OCI-LY3 (cell line): Measurements from ENCODE around the gene MX1.

Experiments
- H2AFZ ChIP-seq: fragments of 200-600, 300-600 bp; shearing (Covaris generic); 2 replicates; pipeline ENCODE4 v1.6.0; 2014; ENCODE audit warnings: antibody characterized with exemption, low read depth, low read length
- H3K27ac ChIP-seq: fragments of 200-600, 300-600 bp; sonication (generic); 2 replicates; pipeline ENCODE4 v1.5.1; 2014; ENCODE audit warnings: mild to moderate bottlenecking, low read length, moderate library complexity, mixed read lengths
- H3K27me3 ChIP-seq: fragments of 200-600, 300-600 bp; sonication (generic); 2 replicates; pipeline ENCODE4 v1.6.1; 2014; ENCODE audit warnings: low read depth, low read length, mixed read lengths
- H3K36me3 ChIP-seq: fragments of 200-600, 300-600 bp; sonication (generic); replicated peaks from 2 replicates; pipeline ENCODE3; 2014; ENCODE audit warnings: low read depth, low read length, mixed read lengths
- H3K4me1 ChIP-seq: fragments of 300-600, 200-600 bp; sonication (generic); 2 replicates; pipeline ENCODE4 v1.6.1; 2014; ENCODE audit warnings: low read length, mixed read lengths
- H3K4me2 ChIP-seq: fragments of 200-600, 300-600 bp; sonication (generic); 2 replicates; pipeline ENCODE4 v1.6.1; 2014; ENCODE audit warnings: low read length, mixed read lengths
- H3K4me3 ChIP-seq: fragments of 300-600, 200-600 bp; sonication (generic); 2 replicates; pipeline ENCODE4 v1.5.1; 2014; ENCODE audit warnings: antibody characterized with exemption, mild to moderate bottlenecking, low read length, moderate library complexity
- H3K79me2 ChIP-seq: fragments of 300-600, 200-600 bp; shearing (Covaris generic); 2 replicates; pipeline ENCODE4 v1.6.1; 2014; ENCODE audit warnings: mild to moderate bottlenecking, low read length, mixed read lengths
- H3K9ac ChIP-seq: fragments of 300-600, 200-600 bp; shearing (Covaris generic); 2 replicates; pipeline ENCODE4 v1.6.0; 2014; ENCODE audit warnings: mild to moderate bottlenecking, low read length, moderate library complexity
- H3K9me3 ChIP-seq: fragments of 200-600, 300-600 bp; shearing (Covaris generic); 2 replicates; pipeline ENCODE4 v1.6.1; 2014; ENCODE audit warnings: low read length, mixed read lengths; ENCODE audit not compliant: insufficient read depth
- H4K20me1 ChIP-seq: fragments of 200-600, 300-600 bp; sonication (generic); 2 replicates; pipeline ENCODE4 v1.6.1; 2016; ENCODE audit warnings: low read length, mixed read lengths; ENCODE audit not compliant: insufficient read depth
- EZH2phosphoT487 ChIP-seq: fragments of 200-600 bp; shearing (Covaris generic); IDR thresholded peaks from 2 replicates; pipeline ENCODE4 v1.6.1; 2018; ENCODE audit warnings: antibody characterized with exemption, mixed run types, low read depth
- TF ChIP-seq, protein P1 (sequence below): fragments of 200-600, 300-600 bp; sonication (generic); IDR thresholded peaks from 2 replicates; pipeline ENCODE4 v1.5.1; 2014; ENCODE audit warnings: antibody characterized with exemption, low read length, low read depth

MX1 gene

DNA sequence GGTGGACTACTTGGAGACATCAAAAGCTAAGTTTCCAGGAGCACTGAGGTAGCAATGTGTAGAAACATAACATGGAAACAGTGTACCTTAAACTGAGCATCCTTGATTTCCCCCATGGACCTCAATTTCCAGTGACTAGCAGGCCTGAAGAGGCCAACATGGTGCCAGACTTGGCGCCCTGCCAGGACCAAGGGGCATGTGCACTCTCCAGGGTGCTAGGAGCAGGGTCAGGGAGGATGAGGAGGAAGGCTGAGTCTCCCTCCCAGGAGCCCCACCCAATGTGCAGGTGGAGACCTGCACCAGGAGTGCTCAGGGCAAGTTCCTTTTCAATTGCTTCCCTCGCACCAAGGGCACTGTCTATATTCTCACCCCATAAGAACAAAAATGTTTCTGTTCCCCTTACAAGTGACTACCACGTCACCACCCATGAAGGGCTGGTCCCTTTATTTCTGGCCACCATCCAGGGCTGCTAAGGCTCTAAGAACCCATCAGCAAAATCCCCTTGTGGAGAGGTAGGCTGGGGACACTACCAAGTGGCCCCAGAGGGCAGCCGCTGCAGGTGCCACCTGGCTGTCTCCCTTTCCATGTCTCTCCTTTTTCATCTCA is 39.2 kb downstream of the MX1 start:
- Histone ChIP-seq H3K4me1 (peaks cover 16% of the 10 kb centered on the region), H3K27ac (no peak overlapping the region)

GRCh38 chr21:41466024-41466820 is 40.2 kb downstream of the MX1 start:
- no peaks in the 10 kb centered on the region for H3K9me3 ChIP-seq
- H4K20me1 ChIP-seq = no peaks in the 10 kb centered on the region

More for the DNA sequence above, 39.2 kb downstream of the MX1 start:
- H3K36me3 ChIP-seq = no peaks in the 10 kb centered on the region
- no peak overlapping the region for H3K9ac ChIP-seq
- H2AFZ ChIP-seq = no peak overlapping the region
- H3K9me3 ChIP-seq = no peaks in the 10 kb centered on the region
- H3K4me2 ChIP-seq = peak overlapping the region; percentile 9; the same call in 1 of the 2 replicates
- no peak for TF ChIP-seq EZH2phosphoT487
- TF ChIP-seq, protein P1, sequence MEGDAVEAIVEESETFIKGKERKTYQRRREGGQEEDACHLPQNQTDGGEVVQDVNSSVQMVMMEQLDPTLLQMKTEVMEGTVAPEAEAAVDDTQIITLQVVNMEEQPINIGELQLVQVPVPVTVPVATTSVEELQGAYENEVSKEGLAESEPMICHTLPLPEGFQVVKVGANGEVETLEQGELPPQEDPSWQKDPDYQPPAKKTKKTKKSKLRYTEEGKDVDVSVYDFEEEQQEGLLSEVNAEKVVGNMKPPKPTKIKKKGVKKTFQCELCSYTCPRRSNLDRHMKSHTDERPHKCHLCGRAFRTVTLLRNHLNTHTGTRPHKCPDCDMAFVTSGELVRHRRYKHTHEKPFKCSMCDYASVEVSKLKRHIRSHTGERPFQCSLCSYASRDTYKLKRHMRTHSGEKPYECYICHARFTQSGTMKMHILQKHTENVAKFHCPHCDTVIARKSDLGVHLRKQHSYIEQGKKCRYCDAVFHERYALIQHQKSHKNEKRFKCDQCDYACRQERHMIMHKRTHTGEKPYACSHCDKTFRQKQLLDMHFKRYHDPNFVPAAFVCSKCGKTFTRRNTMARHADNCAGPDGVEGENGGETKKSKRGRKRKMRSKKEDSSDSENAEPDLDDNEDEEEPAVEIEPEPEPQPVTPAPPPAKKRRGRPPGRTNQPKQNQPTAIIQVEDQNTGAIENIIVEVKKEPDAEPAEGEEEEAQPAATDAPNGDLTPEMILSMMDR = no peak
- no peaks in the 10 kb centered on the region for H3K27me3 ChIP-seq
- H4K20me1 ChIP-seq = no peaks in the 10 kb centered on the region
- H3K79me2 ChIP-seq = no peaks in the 10 kb centered on the region
- H3K4me3 ChIP-seq = no peak overlapping the region

DNA sequence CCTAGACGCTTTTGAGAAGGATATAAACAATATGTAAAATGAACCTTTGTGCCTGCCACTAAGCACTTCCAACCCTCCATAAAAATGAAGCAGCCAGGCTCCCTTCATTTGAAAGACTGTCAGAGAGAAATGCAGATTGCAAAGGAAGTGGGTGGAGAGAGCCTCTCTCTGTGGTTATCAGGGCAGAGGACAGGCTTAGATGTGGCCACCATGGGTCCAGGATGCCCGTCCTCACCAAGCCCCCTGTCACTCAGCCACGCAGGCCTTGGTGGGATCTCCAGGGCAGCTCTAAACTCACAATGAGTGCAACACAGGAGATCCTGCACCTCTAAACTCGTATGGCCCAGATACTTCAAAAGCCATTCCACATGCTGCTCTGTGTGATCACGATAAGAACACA is 44.0 kb downstream of the MX1 start:
- Histone ChIP-seq H3K4me3 (no peak overlapping the region), H3K9ac (no peak overlapping the region), H3K27me3 (no peaks in the 10 kb centered on the region; the same call in 1 of the 2 replicates), H3K36me3 (no peaks in the 10 kb centered on the region), H4K20me1 (no peaks in the 10 kb centered on the region), H2AFZ (no peak overlapping the region), H3K4me1 (peaks cover 9% of the 10 kb centered on the region), H3K79me2 (no peaks in the 10 kb centered on the region), H3K9me3 (no peaks in the 10 kb centered on the region), H3K4me2 (no peak overlapping the region), H3K27ac (no peak overlapping the region)
- no peak for TF ChIP-seq EZH2phosphoT487
- TF ChIP-seq, protein P1 = no peak

More at GRCh38 chr21:41466024-41466820, 40.2 kb downstream of the MX1 start:
- Histone ChIP-seq H3K27me3 (no peaks in the 10 kb centered on the region), H2AFZ (no peak overlapping the region), H3K27ac (no peak overlapping the region), H3K4me3 (no peak overlapping the region), H3K4me2 (no peak overlapping the region), H3K79me2 (no peaks in the 10 kb centered on the region), H3K36me3 (no peaks in the 10 kb centered on the region), H3K9ac (no peak overlapping the region), H3K4me1 (peaks cover 12% of the 10 kb centered on the region)
- TF ChIP-seq EZH2phosphoT487 = no peak
- TF ChIP-seq, protein P1 = no peak

- no peaks in the 10 kb centered on the region for H3K36me3 ChIP-seq
- no peak overlapping the region for H3K27ac ChIP-seq
- no peak overlapping the region for H2AFZ ChIP-seq
- H3K4me3 ChIP-seq = no peak overlapping the region
- H3K4me2 ChIP-seq = no peak overlapping the region
- no peaks in the 10 kb centered on the region for H3K4me1 ChIP-seq
- no peaks in the 10 kb centered on the region for H3K79me2 ChIP-seq
- no peak for TF ChIP-seq EZH2phosphoT487
- TF ChIP-seq, protein P1 = no peak
- H3K9ac ChIP-seq = no peak overlapping the region
- peaks cover 3% of the 10 kb centered on the region; the same call in 1 of the 2 replicates for H3K27me3 ChIP-seq
- no peaks in the 10 kb centered on the region for H4K20me1 ChIP-seq
- no peaks in the 10 kb centered on the region for H3K9me3 ChIP-seq
Observed at GRCh38 chr21:41472753-41473548, 46.9 kb downstream of the MX1 start.
